Hematopoietic multipotent progenitor cell (in vitro differentiated cells): Measurements from ENCODE around the gene THAP10. TPM values are rescaled to one million over a fixed set of nuclear protein-coding genes. Genes with fewer than 3 reads are reported as not detected.

Source experiments
- DNase-seq, 3 donors: peaks; one replicate each; pipeline ENCODE4 v3.0.0-alpha.2; 2011 to 2015; ENCODE audit warnings: low read depth in 2 of 3, low spot score in 2 of 3
- total RNA-seq: library from RNA; depleted of rRNA; stranded (reverse); fragments of >200 nt; gene quantifications from one replicate; pipeline ENCODE4 v1.2.3, GENCODE V29; 2012

THAP10 gene
- total RNA-seq, 1 donor = 0.54 TPM

DNA sequence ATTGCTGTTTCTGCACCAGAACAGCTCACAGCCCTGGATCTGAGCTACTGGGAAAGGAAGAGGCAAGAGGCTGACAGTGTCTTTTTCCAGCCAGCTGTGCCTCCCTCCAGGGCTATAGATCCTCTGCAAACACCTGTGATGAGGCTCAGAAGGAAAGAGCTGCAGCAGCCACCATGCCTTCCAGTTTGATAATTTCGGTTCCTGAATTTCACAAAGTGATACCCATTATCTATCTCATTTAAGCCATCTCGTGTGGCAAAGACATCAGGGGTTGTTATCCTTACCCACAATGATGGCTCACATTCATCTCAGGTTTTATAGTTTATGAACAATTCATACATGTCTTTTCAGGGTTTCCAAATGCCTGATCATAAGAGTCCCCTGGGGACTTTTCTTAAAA is 36.5 kb downstream of the THAP10 start:
- no peak for DNase-seq

DNA sequence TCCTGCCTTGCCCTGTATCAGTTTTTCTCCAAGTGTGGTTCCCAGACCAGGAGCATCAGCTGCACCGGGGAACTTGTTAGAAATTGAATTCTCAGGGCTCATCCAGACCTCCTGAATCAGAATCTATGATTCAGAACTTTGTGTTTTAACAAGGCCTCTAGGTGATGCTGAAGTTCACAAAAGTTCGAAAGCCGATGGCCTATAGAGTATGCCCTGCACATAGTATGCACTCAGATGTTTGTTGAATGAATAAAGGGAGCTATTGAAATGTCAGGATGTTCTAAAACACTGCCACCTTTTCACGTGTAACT is 37.6 kb downstream of the THAP10 start:
- peak in 2 of 3 donors; percentile 8 to 29 for DNase-seq

DNA sequence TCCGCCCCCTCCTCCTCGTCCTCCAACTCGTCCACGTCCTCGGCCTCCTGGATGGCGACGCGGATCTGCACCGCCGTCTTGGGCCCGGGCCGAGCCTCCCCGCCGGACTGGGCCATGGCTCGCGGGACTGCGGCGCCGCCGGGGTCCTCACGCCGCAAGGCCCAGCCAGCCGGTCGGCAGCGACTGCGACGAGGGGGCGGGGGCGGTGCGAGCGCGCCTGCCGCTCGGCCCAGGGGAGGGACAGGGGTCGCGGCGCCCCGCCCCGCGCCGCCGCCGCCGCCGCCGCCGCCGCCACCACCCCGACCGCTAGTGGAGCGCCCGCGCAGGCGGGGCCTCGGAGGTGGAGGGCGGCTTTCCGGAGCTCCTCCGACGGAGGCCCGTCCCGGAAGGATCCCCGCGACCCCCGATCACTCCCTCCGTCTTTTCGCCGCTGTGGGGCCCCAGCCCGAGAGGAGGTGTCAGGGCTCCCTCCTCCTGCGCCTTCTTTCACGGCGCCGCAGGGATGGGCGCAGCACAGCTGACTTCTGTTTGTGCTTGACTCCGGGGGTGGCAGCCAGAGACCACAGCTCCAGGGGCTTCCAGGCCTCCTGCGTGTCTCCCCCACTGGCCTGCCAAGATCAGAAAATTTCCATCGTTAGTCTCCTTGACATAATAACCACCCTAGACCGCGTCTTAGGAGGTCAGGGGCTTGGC is 38.1 kb downstream of the THAP10 start, which contains the start of gene LARP6:
TSS of gene LARP6 (minus strand) at position 185 of the 693 bp plus-strand sequence. CDS start at position 116, 69 bp downstream.
- peak in 2 of 3 donors; percentile 37 to 51 for DNase-seq

DNA sequence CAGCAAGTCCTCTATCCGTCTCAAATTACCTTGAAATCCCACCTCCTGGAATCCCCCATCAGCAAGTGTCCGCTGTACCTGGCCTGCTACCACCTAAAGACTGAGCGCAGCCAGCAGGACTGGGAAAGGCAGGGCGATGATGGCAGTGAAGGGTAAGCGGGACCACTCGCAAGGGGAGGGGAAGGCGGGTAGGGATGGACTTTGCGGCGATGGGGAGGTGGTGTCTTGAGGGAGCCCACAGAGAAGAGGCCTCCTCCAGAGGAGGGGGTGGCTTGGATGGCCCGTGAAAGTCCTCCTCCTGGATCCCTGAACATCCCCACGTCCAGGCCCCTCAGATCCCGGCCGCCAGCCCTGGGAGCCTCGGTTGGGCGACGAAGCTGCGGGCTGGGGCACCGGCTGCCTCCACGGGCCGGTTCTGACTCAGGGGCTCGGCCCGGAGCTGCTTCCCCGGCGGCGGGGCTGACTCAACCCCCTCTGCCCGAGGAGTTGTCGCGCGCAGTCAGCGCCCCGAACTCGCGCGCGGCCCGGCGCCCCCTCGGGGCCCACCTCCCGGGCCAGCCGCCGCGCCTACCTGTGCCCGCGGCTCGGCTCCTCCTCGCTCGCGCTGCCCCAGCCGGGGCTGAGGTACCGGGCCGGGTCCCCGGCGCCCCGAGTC is 38.8 kb downstream of the THAP10 start:
- DNase-seq = peak in 2 of 3 donors; percentile 3 to 4

DNA sequence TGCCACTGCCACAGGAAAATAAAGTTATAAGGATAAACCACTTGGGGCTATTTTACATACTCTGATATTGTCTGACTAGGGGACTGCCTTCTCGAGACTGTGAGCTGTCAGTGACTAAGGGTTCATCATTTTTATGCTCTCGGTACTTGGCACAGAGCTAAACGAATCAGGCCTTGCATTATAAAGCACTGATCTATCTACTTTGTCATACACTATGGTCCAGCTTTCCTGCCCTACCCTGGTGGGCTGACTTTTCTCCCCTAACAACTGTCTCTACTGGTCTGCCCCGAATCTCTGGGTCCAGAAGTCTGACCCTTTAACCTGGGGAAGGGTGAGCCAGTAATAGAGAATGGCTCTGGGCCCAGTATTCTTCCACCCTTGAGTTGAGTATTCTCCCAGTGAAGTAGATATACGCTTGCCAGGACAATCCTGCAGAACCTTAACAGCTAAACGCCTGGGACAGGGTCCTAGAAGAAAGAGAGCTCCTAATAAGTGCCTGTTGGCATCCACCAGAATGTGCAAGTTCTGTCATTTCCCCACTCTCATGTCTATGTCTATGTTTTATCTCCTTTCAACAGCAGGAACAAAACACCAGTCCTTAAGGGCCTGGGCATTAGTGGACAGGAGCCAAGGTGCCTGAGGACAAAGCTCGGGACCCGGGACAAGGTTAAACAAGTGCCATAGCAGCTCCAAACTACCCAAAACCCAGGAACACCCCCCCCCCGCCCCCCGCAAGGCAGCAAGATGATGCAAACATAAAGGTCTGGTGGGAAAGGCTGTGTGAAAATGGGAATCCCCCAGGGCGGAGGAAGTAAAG is 39.5 kb downstream of the THAP10 start:
- no peak for DNase-seq

DNA sequence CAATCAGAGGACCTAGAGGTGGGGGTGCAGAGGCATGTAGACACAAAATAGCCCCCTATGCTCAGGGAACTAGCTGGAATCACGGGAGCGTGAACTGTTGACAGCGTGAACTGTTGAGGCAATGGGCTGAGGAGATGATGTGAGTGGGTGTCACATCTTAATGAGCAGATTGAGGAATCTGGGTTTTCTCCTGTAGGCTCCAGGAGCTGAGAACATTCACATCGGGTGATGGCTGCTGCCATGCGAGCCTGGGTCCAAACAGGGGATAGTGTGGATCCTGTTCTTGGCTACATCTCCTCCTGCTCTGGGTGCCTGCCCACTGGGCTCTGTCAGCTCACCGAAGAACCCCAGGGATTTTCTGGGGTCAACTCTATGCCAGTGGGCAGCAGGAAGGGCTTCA is 40.3 kb downstream of the THAP10 start:
- no peak for DNase-seq

DNA sequence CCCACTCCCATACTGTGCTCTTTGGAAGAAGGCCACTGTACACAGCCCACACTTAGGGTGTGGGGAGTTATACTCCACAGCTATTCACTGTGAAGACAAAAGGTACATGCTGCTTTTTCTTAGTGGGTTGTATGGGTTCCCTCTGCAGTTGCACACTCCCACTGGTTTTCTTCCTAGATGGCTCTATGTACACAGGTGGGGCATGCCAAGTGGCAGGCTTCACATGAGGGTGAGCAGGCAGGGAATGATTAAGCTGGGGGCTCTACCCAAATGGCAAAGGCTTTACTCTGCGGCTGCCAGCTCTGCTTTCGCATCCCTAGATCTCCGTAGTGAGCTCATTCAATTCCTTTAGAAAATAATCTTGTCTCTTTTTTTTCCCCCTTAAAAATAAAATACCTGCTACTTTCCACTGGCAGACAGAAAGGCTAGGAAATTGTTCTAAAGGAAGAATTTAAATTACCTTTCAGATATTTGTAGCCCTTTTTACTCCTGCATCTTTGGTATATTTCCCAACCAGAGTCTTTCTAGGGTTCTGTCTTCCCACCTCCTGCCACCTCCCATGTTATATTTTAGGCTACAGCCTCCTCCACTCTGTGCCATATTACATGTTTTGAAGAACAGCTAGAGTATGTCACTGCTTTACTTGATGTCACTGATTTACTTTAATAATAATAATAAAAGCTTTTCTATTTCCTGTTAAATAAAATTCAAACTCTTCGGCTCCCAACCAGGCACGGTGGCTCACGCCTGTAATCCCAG is 46.5 kb downstream of the THAP10 start:
- no peak for DNase-seq

DNA sequence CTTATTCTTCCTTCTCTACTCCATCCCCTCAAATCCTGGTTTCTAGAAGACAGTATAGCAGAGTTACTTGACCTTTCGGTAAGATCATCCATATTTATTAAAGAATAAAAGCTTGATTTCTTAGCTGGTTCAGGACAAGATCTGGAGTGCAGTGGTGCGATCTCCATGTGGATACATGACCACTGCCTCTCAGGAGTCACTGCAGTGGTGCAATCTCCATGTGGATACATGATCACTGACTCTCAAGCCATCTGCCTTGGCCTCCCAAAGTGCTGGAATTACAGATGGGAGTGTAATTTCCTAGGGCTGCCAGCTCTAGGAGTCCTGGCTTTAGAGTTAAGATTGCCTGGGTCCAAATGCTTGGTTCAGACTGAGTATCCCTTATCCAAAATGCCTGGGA is 54.8 kb downstream of the THAP10 start:
- no peak for DNase-seq

DNA sequence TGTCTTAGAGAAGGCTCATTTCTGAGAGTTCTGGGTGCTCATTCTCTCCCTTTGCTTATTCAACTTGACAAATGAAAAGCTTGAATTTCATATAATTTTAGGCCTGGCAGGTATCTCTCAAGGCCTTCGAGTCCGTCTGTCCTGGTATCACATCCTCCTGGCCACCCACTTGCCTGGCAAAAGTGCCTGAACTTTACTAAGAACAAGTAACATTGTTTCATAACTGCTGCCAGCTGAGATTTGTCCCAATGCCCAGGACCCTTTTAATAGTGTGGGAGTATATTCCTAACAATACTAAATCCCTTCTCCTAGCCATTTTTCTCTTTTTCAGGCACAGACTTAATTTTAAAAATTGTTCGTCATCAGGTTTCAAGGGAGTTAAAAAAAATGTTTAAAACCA is 56.4 kb downstream of the THAP10 start:
- DNase-seq = no peak

DNA sequence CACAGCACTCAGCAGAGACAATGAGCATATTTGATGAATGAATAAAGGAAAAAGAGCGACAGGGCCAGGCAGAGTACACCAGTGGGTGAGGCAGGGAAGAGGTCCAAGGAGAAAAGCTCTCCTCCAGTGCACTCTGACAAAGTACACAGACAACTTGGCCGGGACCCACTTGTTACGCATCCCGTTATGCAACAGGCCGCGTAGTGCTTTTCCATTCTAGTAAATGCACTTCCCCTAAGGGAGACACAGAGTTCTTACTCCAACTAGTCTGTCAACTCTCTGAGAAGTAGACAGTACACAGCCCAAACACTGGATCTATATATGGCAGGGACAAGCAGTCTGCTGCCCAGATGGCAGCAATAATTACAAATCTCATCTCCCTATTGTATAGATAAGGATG is 56.8 kb downstream of the THAP10 start:
- no peak for DNase-seq

DNA sequence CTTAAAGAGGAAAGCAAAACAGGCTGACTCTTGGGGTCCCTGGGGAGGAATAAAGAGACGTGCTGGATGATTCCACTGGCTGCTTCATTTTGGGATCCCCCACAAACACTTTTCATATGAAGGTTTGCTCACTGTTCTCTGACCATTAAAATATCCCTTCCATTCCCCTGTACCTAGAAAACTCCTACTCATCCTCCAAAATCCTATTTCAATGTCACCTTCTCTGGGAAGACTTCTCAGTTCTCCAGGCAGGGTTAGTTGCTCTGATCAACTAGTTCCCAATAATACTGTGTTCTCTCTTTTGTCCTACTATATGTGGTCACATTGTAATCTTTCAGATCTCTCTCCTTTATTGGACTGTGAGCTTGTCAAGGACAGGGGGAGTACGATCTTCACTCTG is 57.2 kb downstream of the THAP10 start:
- no peak for DNase-seq

DNA sequence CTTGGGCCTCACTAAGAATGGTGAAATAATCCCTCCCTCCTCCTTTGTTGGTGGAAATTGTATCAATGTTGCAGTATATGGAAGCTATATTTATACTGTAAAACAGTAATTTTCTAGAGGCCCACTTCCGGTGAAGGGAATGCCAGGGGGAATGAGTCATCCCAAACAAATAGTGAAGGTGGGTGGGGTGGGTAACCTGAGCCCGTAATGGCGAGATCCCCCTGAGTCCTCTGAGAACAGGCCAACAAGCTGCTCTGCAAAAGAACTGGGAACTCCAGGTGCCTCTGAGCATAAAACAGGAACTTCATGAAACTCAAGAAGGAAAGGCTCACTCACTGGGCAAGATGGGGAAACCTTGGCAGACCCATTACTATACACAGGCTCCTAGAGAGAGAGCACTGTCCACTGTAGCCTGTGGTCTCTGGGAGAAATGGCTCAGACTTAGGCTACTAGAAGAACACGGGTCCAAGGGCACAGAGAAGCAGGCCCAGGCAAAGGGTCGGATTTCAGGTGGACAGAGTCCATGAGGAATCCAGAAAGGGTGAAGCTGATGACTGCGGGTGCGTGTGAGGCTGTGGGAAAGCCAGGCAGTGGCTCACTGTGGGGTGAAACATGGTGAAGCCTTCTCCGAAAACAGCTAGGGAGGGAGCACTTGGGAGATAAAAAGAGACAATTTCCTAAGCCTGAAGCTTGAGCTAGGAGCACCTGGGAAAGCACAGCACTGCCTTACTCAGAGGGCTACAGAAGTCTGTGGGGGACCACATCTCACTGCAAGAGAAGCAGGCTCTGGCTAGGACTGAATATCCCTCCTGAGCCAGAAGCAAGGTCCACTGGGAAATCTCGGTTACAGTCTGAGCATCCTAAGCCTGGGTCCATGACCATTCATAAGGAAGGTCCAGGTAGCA is 58.1 kb downstream of the THAP10 start:
- no peak for DNase-seq

DNA sequence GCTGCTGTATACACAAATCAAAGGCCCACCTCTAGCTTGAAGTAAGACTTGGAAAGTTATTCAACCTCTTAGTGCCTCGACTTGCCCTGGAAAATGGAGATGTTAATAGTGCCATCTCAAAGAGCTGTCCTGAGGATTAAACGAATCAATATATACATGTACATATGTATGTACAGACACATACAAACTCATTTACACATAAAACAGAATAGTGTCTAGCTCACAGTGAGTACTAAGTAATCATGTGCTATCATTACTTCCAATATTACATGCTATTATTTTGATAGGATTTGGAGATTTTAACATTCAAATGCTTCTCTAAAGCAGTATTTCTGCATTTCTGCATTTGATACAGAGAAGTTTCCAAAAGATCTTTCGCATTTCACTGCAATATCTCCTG is 58.8 kb downstream of the THAP10 start:
- DNase-seq = no peak

DNA sequence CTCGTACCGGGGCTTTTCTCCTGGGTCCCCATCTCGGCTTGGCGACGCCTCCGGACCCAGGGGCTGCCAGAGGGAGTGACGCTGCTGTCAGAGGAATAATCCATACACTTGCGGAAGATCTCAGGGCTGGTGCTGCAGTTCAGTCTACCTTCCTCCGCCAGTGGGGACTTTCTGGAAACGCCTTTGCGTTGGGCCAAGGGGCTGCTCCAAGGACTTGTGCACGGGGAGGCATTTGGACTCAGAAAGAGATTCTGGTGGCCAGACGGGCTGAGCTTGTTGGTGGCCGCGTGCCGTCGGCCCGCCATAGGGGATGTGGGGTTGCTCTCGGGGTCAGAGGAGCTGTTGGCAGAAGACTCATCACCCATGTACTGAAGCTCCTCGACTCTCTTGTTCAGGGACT is 60.1 kb downstream of the THAP10 start:
- DNase-seq = no peak

Other genes with a start within 250 kb of the THAP10 start
- gene UACA, start 128.9 kb downstream of the THAP10 start, total RNA-seq = 3.0 TPM
- 1.3 TPM for gene LARP6, start 38.3 kb downstream of the THAP10 start, total RNA-seq
- gene LRRC49, start 393 bp upstream of the THAP10 start, total RNA-seq = 1.6 TPM
- gene THSD4, start 223.0 kb upstream of the THAP10 start, total RNA-seq = under 0.01 TPM